HepG2 (cell line): Measurements from ENCODE around the gene RNASE4. TPM values are rescaled to one million over a fixed set of nuclear protein-coding genes. Genes with fewer than 3 reads are reported as not detected.

ENCODE experiments used
- ATAC-seq: fragments of 200-7000 bp; cut with Tn5 transposase; 3 replicates; pipeline ENCODE4 v1.9.1; 2020; ENCODE audit warnings: mild to moderate bottlenecking, moderate library complexity
- BruUV-seq: library from RNA; stranded (reverse); fragments of 400-500 nt; replicated peaks from 2 replicates; lab custom pipeline; 2021; lab: Mats Ljungman, UMichigan
- CTCF ChIA-PET: fragments of 300-600 bp; formaldehyde crosslinking; extraction: SDS; loops from one replicate; lab custom pipeline; 2021; ENCODE audit warnings: low total read pairs, inconsistent platforms, low intra/inter-chr PET ratio; lab: Yijun Ruan, JAX
- POLR2A ChIA-PET: fragments of 350-600 bp; sonication (Branson Sonifier 250); formaldehyde crosslinking; loops from one replicate; lab custom pipeline; 2020; ENCODE audit warnings: antibody characterized with exemption, inconsistent platforms; lab: Yijun Ruan, JAX
- DNase-seq: peaks from one replicate; pipeline ENCODE4 v3.0.0-alpha.2; 2015; ENCODE audit warnings: low spot score
- FAIRE-seq: peaks from 3 replicates; lab custom pipeline; 2011; peaks lifted over from hg19 to GRCh38; lab: Jason Lieb, UNC
- H2AFZ ChIP-seq: one replicate; pipeline ENCODE4 v1.6.1; 2011; ENCODE audit warnings: low read length, inconsistent platforms
- H3K27ac ChIP-seq: fragments of 300-600 bp; 3 replicates; pipeline ENCODE4 v1.8.0; 2011; ENCODE audit warnings: mixed run types, mild to moderate bottlenecking, mixed read lengths, low read length, inconsistent platforms; ENCODE audit not compliant: insufficient read depth; ENCODE audit errors: extremely low read length
- H3K27me3 ChIP-seq, 2 experiments: fragments of 200-600 bp in 1 of 2; 2 replicates in 1 of 2; 3 replicates in 1 of 2; pipeline versions ENCODE4 v1.6.0 to v1.8.0; 2011; ENCODE audit warnings: low read length in 2 of 2, mild to moderate bottlenecking in 2 of 2, moderate library complexity in 2 of 2, inconsistent platforms in 1 of 2; ENCODE audit not compliant: insufficient read depth in 2 of 2, control insufficient read depth in 1 of 2
- H3K36me3 ChIP-seq, 2 experiments: fragments of 200-600 bp in 1 of 2; replicated peaks in 1 of 2; 2 replicates in 1 of 2; 3 replicates in 1 of 2; pipeline versions ENCODE4 v1.5.1 to v1.8.0; 2011; ENCODE audit warnings: low read length in 2 of 2, inconsistent platforms in 1 of 2; ENCODE audit not compliant: insufficient read depth in 2 of 2, control insufficient read depth in 1 of 2
- H3K4me1 ChIP-seq: 2 replicates; pipeline ENCODE4 v1.5.1; 2012; ENCODE audit warnings: low read length, inconsistent platforms; ENCODE audit not compliant: insufficient read depth
- H3K4me2 ChIP-seq: 2 replicates; pipeline ENCODE4 v1.6.0; 2011; ENCODE audit warnings: low read depth, low read length, inconsistent platforms
- H3K4me3 ChIP-seq, 3 experiments: fragments of 200-600 bp in 1 of 3; sonication (generic), shearing (Covaris generic) in 1 of 3; replicated peaks in 1 of 3; 2 replicates each; pipeline ENCODE4 v1.5.1; 2011 to 2016; ENCODE audit warnings: low read length in 3 of 3, inconsistent platforms in 2 of 3, low read depth in 2 of 3, mild to moderate bottlenecking in 2 of 3, control low read depth in 1 of 3, mixed read lengths in 1 of 3; ENCODE audit not compliant: insufficient read depth in 1 of 3
- H3K79me2 ChIP-seq: one replicate; pipeline ENCODE4 v1.6.1; 2011; ENCODE audit warnings: low read length, inconsistent platforms; ENCODE audit not compliant: insufficient read depth
- H3K9ac ChIP-seq: 2 replicates; pipeline ENCODE4 v1.6.0; 2011; ENCODE audit warnings: mild to moderate bottlenecking, low read depth, low read length, inconsistent platforms; ENCODE audit not compliant: insufficient read depth
- H3K9me3 ChIP-seq: 2 replicates; pipeline ENCODE4 v1.5.1; 2012; ENCODE audit warnings: mild to moderate bottlenecking, low read length
- H4K20me1 ChIP-seq: 2 replicates; pipeline ENCODE4 v1.6.0; 2011; ENCODE audit warnings: inconsistent platforms, mild to moderate bottlenecking, low read length, moderate library complexity; ENCODE audit not compliant: insufficient read depth
- ADNP ChIP-seq: sonication (generic); formaldehyde crosslinking; IDR thresholded peaks from 2 replicates; pipeline ENCODE4 v1.4.0; 2020; ENCODE audit warnings: missing genetic modification reagents
- FIP1L1 ChIP-seq: fragments of 200-400 bp; formaldehyde crosslinking; IDR thresholded peaks from 2 replicates; pipeline ENCODE4 v1.6.1; 2018; ENCODE audit warnings: low read depth, mild to moderate bottlenecking, low read length, moderate library complexity, borderline replicate concordance; ENCODE audit not compliant: insufficient read depth
- HCFC1 ChIP-seq: fragments of 150-350 bp; IDR thresholded peaks from 2 replicates; pipeline ENCODE4 v1.6.1; 2014; ENCODE audit warnings: low read depth, low read length
- HOXA5 ChIP-seq: sonication (generic); formaldehyde crosslinking; IDR thresholded peaks from 2 replicates; pipeline ENCODE4 v1.4.0; 2020; ENCODE audit warnings: missing genetic modification reagents
- MBD4 ChIP-seq: IDR thresholded peaks from 2 replicates; pipeline ENCODE4 v1.6.1; 2012; ENCODE audit warnings: low read length, inconsistent platforms, borderline replicate concordance
- STAT5B ChIP-seq: sonication (generic); formaldehyde crosslinking; IDR thresholded peaks from 2 replicates; pipeline ENCODE4 v1.4.0; 2020; ENCODE audit warnings: missing genetic modification reagents
- SUZ12 ChIP-seq: fragments of 150-350 bp; IDR thresholded peaks from 2 replicates; pipeline ENCODE4 v1.6.1; 2014; ENCODE audit warnings: low read depth, low read length
- TARDBP ChIP-seq: sonication (generic); formaldehyde crosslinking; IDR thresholded peaks from 2 replicates; pipeline ENCODE4 v1.8.0; 2022; ENCODE audit warnings: mild to moderate bottlenecking, missing genetic modification reagents
- TMF1 ChIP-seq: sonication (generic); formaldehyde crosslinking; IDR thresholded peaks from 2 replicates; pipeline ENCODE4 v1.8.1; 2022; ENCODE audit warnings: low read depth, missing genetic modification reagents
- ZFP62 ChIP-seq: sonication (generic); formaldehyde crosslinking; IDR thresholded peaks from 2 replicates; pipeline ENCODE4 v1.4.0; 2020; ENCODE audit warnings: missing genetic modification reagents
- ZNF296 ChIP-seq: sonication (generic); formaldehyde crosslinking; conservative IDR thresholded peaks from 2 replicates; pipeline ENCODE4 v1.5.0; 2020; ENCODE audit warnings: mild to moderate bottlenecking, missing genetic modification reagents
- ZNF33A ChIP-seq: sonication (generic); formaldehyde crosslinking; IDR thresholded peaks from 2 replicates; pipeline ENCODE4 v1.5.1; 2020; ENCODE audit warnings: missing genetic modification reagents, mild to moderate bottlenecking, moderate library complexity, borderline replicate concordance
- ZNF34 ChIP-seq: sonication (generic); formaldehyde crosslinking; IDR thresholded peaks from 2 replicates; pipeline ENCODE4 v1.4.0; 2020; ENCODE audit warnings: mild to moderate bottlenecking, missing genetic modification reagents, borderline replicate concordance
- ZNF556 ChIP-seq: sonication (generic); formaldehyde crosslinking; IDR thresholded peaks from 2 replicates; pipeline ENCODE4 v1.4.0; 2020; ENCODE audit warnings: mild to moderate bottlenecking, missing genetic modification reagents, borderline replicate concordance
- ZNF737 ChIP-seq: sonication (generic); formaldehyde crosslinking; IDR thresholded peaks from 2 replicates; pipeline ENCODE4 v1.5.0; 2020; ENCODE audit warnings: missing genetic modification reagents, mild to moderate bottlenecking, borderline replicate concordance
- WGBS: methylation state at CpG from one replicate; pipeline ENCODE4 v1.1.6; 2017; ENCODE audit warnings: low lambda C conversion rate; 5-methylcytosine and 5-hydroxymethylcytosine counted together
- in situ Hi-C: cut with HindIII; loops from 2 replicates; pipeline ENCODE4 v1.10.0; 2017; ENCODE audit warnings: low pct_unique_long_range_greater_than_20kb; ENCODE audit not compliant: extremely low pct_ligation_motif_present
- intact Hi-C: fragments of 100-400 bp; cut with micrococcal nuclease; formaldehyde crosslinking; loops from one replicate; pipeline ENCODE4 v1.10.0; 2022; ENCODE audit not compliant: unreplicated experiment
- polyA plus RNA-seq, 8 experiments: library from polyadenylated mRNA; depleted of rRNA in 3 of 8; stranded (reverse) in 7 of 8; unstranded in 1 of 8; fragments of >200 nt; fragmentation: Illumina TruSeq in 4 of 8; extraction: Trizol in 4 of 8; gene quantifications; 2 replicates each; pipeline versions ENCODE4 v1.2.1 to v1.2.3, GENCODE V29; 2011 to 2016; ENCODE audit warnings: low read depth in 4 of 8, missing spikeins in 1 of 8, mixed read lengths in 1 of 8; ENCODE audit not compliant: insufficient read depth in 1 of 8
- total RNA-seq, 5 experiments: library from RNA; depleted of rRNA; stranded (reverse); fragments of >200 nt; fragmentation: Illumina TruSeq; extraction: Trizol; gene quantifications; 2 replicates each; pipeline ENCODE4 v1.2.3, GENCODE V29; 2016; ENCODE audit warnings: low read depth in 1 of 5
- TF ChIP-seq, protein P1 (sequence below): sonication (generic); formaldehyde crosslinking; IDR thresholded peaks from 2 replicates; pipeline ENCODE4 v1.4.0; 2020; ENCODE audit warnings: low read depth, missing genetic modification reagents
- TF ChIP-seq, protein P2 (sequence below): IDR thresholded peaks from 2 replicates; pipeline ENCODE4 v1.4.0; 2020; ENCODE audit warnings: mild to moderate bottlenecking, missing genetic modification reagents

Gene RNASE4
- total and polyA plus RNA-seq, 2 of the 13 experiments (the other 11 are each of a cell fraction or from before 2014, with no cell fraction given), result 109 to 983 TPM

DNA sequence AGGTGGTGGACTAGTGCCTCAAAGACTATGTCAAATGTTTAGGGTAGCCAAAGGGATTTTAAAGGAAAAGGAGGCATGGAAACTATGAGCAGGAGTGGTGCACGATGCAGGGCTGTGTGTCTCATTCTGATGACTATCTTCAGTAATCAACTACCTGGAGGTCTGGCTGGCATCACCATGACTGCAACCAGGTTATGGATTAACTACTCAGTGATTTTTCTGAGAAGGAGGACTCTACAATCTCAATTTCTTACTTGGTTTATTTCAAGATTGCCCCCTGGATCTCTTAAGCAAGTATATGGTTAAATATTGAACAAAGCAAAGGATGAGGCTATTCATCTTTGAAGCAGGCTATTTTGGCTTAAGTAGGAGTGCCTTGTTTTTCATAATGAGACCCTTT lies 42.2 kb downstream of the RNASE4 start:
- H3K9ac ChIP-seq, result no peak overlapping the region
- intact Hi-C loops (no loop called here), in situ Hi-C loops (no loop called here)
- H3K9me3 ChIP-seq, result no peaks in the 10 kb centered on the region
- WGBS, result 13% methylated on average over 1 of the region's 1 CpG
- no peaks in the 10 kb centered on the region for H3K36me3 ChIP-seq
- H3K79me2 ChIP-seq, result no peaks in the 10 kb centered on the region
- H3K4me2 ChIP-seq, result no peak overlapping the region
- POLR2A ChIA-PET, result no interaction called here
- no peak overlapping the region for H3K27ac ChIP-seq
- H4K20me1 ChIP-seq, result no peaks in the 10 kb centered on the region
- FAIRE-seq (no peak), DNase-seq (no peak), ATAC-seq (no peak)
- BruUV-seq, result no TSS peak
- H3K4me3 ChIP-seq, result no peak overlapping the region
- no peaks in the 10 kb centered on the region for H3K4me1 ChIP-seq
- TF ChIP-seq SUZ12, result no peak
- TF ChIP-seq ZNF296 (CRISPR knock-in tag), result no peak
- TF ChIP-seq, protein P1, sequence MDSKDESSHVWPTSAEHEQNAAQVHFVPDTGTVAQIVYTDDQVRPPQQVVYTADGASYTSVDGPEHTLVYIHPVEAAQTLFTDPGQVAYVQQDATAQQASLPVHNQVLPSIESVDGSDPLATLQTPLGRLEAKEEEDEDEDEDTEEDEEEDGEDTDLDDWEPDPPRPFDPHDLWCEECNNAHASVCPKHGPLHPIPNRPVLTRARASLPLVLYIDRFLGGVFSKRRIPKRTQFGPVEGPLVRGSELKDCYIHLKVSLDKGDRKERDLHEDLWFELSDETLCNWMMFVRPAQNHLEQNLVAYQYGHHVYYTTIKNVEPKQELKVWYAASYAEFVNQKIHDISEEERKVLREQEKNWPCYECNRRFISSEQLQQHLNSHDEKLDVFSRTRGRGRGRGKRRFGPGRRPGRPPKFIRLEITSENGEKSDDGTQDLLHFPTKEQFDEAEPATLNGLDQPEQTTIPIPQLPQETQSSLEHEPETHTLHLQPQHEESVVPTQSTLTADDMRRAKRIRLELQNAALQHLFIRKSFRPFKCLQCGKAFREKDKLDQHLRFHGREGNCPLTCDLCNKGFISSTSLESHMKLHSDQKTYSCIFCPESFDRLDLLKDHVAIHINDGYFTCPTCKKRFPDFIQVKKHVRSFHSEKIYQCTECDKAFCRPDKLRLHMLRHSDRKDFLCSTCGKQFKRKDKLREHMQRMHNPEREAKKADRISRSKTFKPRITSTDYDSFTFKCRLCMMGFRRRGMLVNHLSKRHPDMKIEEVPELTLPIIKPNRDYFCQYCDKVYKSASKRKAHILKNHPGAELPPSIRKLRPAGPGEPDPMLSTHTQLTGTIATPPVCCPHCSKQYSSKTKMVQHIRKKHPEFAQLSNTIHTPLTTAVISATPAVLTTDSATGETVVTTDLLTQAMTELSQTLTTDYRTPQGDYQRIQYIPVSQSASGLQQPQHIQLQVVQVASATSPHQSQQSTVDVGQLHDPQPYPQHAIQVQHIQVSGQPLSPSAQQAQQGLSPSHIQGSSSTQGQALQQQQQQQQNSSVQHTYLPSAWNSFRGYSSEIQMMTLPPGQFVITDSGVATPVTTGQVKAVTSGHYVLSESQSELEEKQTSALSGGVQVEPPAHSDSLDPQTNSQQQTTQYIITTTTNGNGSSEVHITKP (CRISPR knock-in tag), result no peak
- no peak for TF ChIP-seq HOXA5 (CRISPR knock-in tag)
- TF ChIP-seq, protein P2, sequence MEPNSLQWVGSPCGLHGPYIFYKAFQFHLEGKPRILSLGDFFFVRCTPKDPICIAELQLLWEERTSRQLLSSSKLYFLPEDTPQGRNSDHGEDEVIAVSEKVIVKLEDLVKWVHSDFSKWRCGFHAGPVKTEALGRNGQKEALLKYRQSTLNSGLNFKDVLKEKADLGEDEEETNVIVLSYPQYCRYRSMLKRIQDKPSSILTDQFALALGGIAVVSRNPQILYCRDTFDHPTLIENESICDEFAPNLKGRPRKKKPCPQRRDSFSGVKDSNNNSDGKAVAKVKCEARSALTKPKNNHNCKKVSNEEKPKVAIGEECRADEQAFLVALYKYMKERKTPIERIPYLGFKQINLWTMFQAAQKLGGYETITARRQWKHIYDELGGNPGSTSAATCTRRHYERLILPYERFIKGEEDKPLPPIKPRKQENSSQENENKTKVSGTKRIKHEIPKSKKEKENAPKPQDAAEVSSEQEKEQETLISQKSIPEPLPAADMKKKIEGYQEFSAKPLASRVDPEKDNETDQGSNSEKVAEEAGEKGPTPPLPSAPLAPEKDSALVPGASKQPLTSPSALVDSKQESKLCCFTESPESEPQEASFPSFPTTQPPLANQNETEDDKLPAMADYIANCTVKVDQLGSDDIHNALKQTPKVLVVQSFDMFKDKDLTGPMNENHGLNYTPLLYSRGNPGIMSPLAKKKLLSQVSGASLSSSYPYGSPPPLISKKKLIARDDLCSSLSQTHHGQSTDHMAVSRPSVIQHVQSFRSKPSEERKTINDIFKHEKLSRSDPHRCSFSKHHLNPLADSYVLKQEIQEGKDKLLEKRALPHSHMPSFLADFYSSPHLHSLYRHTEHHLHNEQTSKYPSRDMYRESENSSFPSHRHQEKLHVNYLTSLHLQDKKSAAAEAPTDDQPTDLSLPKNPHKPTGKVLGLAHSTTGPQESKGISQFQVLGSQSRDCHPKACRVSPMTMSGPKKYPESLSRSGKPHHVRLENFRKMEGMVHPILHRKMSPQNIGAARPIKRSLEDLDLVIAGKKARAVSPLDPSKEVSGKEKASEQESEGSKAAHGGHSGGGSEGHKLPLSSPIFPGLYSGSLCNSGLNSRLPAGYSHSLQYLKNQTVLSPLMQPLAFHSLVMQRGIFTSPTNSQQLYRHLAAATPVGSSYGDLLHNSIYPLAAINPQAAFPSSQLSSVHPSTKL, result no peak
- no peak for TF ChIP-seq ADNP (CRISPR knock-in tag)
- no peak for TF ChIP-seq ZFP62 (CRISPR knock-in tag)
- TF ChIP-seq TMF1 (CRISPR knock-in tag), result no peak
- no peak for TF ChIP-seq MBD4
- no peak for TF ChIP-seq FIP1L1
- no peak for TF ChIP-seq HCFC1
- no peak for TF ChIP-seq ZNF33A (CRISPR knock-in tag)
- TF ChIP-seq ZNF556 (CRISPR knock-in tag), result no peak
- TF ChIP-seq STAT5B (CRISPR knock-in tag), result no peak
- TF ChIP-seq TARDBP (CRISPR knock-in tag), result no peak
- no peak for TF ChIP-seq ZNF34
- no peak for TF ChIP-seq ZNF737 (CRISPR knock-in tag)
- H3K27me3 ChIP-seq, result peaks cover 0 to 5% of the 10 kb centered on the region in 2 experiments; a peak in 2 of 5 replicates
- CTCF ChIA-PET, result no interaction called here
- no peak overlapping the region for H2AFZ ChIP-seq
